GM06990 (cell line): ENCODE data around the gene FHAD1.

Experiments
- DNase-seq: peaks from one replicate; pipeline ENCODE4 v3.0.0-alpha.2; 2011; ENCODE audit not compliant: insufficient read length; ENCODE audit errors: extremely low read depth
- H3K27me3 ChIP-seq: replicated peaks from 2 replicates; pipeline ENCODE4 v1.6.0; 2011; ENCODE audit warnings: low read length; ENCODE audit not compliant: control insufficient read depth, insufficient read depth
- H3K36me3 ChIP-seq: 2 replicates; pipeline ENCODE4 v1.5.1; 2011; ENCODE audit warnings: low read length; ENCODE audit not compliant: control insufficient read depth, insufficient read depth
- H3K4me3 ChIP-seq: replicated peaks from 2 replicates; pipeline ENCODE4 v1.5.1; 2011; ENCODE audit warnings: low read depth, mild to moderate bottlenecking, control low read depth, low read length
- CTCF ChIP-seq: IDR thresholded peaks from 2 replicates; pipeline ENCODE4 v1.5.1; 2011; ENCODE audit warnings: low read length, control low read depth, mild to moderate bottlenecking, inconsistent platforms; ENCODE audit not compliant: insufficient read depth, poor library complexity, severe bottlenecking

The FHAD1 gene

GRCh38 chr1:15244813-15245212, 2.2 kb upstream of the FHAD1 start:
- 0 out of 2 replicates have a peak, but pooled peaks cover 2% of the 10 kb centered on the region for H3K27me3 ChIP-seq
- no peak for DNase-seq
- H3K36me3 ChIP-seq = no peaks in the 10 kb centered on the region
- H3K4me3 ChIP-seq = no peak overlapping the region
- TF ChIP-seq CTCF = no peak

GRCh38 chr1:15245593-15246360, 1.2 kb upstream of the FHAD1 start:
- Histone ChIP-seq H3K36me3 (no peaks in the 10 kb centered on the region), H3K27me3 (0 out of 2 replicates have a peak, but pooled peaks cover 2% of the 10 kb centered on the region), H3K4me3 (no peak overlapping the region)
- no peak for TF ChIP-seq CTCF
- DNase-seq = no peak

- no peaks in the 10 kb centered on the region for H3K36me3 ChIP-seq
- no peak for DNase-seq
- H3K4me3 ChIP-seq = no peak overlapping the region
- TF ChIP-seq CTCF = no peak
- H3K27me3 ChIP-seq = 0 out of 2 replicates have a peak, but pooled peaks cover 2% of the 10 kb centered on the region
These were observed 1.2 kb downstream of the FHAD1 start for GRCh38 chr1:15248216-15248615.

DNA sequence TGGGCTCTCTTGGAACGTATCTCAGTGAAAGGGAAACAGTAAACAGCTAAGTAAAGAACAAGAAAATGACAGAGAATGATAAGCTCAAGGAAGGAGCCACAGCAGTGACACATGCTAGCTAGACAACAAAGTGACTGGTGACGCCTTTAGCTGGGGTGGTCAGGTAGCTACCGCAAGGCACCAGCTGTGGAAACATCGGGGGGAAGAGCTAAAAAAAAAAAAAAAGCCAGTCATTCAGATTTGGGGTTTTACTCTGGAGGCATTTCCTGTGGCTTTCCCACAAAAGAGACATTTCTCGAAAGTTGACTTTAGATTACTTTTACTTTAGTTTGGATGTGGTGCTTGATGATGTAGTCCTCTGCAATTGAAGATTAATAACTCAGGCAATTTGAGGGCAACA, 2.1 kb downstream of the FHAD1 start:
- Histone ChIP-seq H3K27me3 (0 out of 2 replicates have a peak, but pooled peaks cover 2% of the 10 kb centered on the region), H3K4me3 (no peak overlapping the region), H3K36me3 (no peaks in the 10 kb centered on the region)
- no peak for DNase-seq
- no peak for TF ChIP-seq CTCF

DNA sequence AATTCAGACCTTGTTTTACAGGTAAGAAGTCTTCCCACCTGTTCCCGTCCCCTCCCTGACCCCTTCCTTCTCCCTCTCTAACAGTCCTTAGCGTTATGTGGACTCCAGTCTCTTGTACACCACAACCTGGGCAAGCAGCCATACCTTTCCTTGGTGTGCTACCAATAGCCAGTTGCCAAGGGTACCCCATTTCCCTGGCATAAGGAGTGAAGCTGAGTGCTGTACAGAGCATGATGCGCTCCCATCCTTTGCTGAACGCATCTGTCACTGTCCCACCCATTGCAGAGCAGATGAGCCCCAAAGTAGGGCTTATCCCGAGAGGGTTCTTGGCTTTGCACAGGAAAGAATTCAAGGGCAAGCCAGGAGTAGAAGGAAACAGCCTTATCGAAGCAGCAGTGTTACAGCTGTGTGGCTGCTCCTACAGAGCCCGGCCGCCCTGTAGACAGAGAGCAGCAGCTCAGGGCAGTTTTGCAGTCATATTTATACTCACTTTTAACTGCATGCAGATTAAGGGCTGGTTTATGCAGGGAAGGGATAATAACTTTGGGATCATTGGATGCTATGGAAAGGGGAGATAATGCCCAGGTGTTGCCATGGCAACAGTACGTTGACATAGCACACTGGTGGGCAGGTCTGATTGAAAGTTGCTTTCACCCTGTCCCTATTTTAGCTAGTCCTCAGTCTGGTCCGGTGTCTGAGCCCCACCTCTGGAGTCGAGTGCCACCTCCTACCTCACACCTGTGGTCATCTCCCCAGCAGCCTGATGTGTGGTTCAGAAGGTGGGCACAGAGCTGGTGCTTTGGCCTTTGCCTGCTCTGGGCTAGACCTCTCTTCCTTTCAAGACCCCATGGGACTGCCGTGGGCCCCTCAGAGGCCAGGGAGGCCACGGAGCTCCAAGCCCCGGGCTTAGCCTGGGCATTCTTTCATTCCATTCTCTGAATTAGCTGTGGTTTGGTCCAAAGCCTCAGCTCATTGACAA, 5.1 kb downstream of the FHAD1 start:
- Histone ChIP-seq H3K4me3 (no peak overlapping the region), H3K27me3 (0 out of 2 replicates have a peak, but pooled peaks cover 2% of the 10 kb centered on the region), H3K36me3 (no peaks in the 10 kb centered on the region)
- TF ChIP-seq CTCF = no peak
- no peak for DNase-seq
